DND-41 (cell line): ENCODE data around the gene AMER1.
"Not testable (repeated sequence)": the region's sequence is repeated elsewhere in the genome, so short reads cannot be mapped to it uniquely, and the experiment has no call there.

Source experiments
- ATAC-seq: fragments of 200-7000 bp; cut with Tn5 transposase; 3 replicates; pipeline ENCODE4 v1.9.1; 2021; ENCODE audit warnings: low read depth; ENCODE audit not compliant: insufficient read depth
- DNase-seq: peaks from one replicate; pipeline ENCODE4 v3.0.0-alpha.2; 2020
- H2AFZ ChIP-seq: 2 replicates; pipeline ENCODE4 v1.6.0; 2012; ENCODE audit warnings: low read depth, low read length
- H3K27ac ChIP-seq: 2 replicates; pipeline ENCODE4 v1.5.1; 2012; ENCODE audit warnings: low read length, inconsistent platforms
- H3K27me3 ChIP-seq: fragments of 200-600 bp; sonication (generic); 2 replicates; pipeline ENCODE4 v1.6.0; 2012; ENCODE audit warnings: low read length, mild to moderate bottlenecking, inconsistent platforms; ENCODE audit not compliant: insufficient read depth, poor library complexity
- H3K36me3 ChIP-seq: 2 replicates; pipeline ENCODE4 v1.5.1; 2012; ENCODE audit warnings: low read length, inconsistent platforms; ENCODE audit not compliant: insufficient read depth
- H3K4me1 ChIP-seq: 2 replicates; pipeline ENCODE4 v1.5.1; 2012; ENCODE audit warnings: mild to moderate bottlenecking, low read length; ENCODE audit not compliant: insufficient read depth
- H3K4me2 ChIP-seq: 2 replicates; pipeline ENCODE4 v1.6.0; 2012; ENCODE audit warnings: mild to moderate bottlenecking, moderate library complexity, low read length, inconsistent platforms; ENCODE audit not compliant: insufficient read depth
- H3K4me3 ChIP-seq, 2 experiments: fragments of 200-600 bp in 1 of 2; shearing (Covaris generic) in 1 of 2; 2 replicates each; pipeline ENCODE4 v1.5.1; 2012 to 2016; ENCODE audit warnings: inconsistent platforms in 2 of 2, low read length in 2 of 2, mild to moderate bottlenecking in 2 of 2, low read depth in 1 of 2, moderate library complexity in 1 of 2
- H3K79me2 ChIP-seq: 2 replicates; pipeline ENCODE4 v1.6.0; 2012; ENCODE audit warnings: low read length, inconsistent platforms; ENCODE audit not compliant: insufficient read depth
- H3K9ac ChIP-seq: 2 replicates; pipeline ENCODE4 v1.6.0; 2012; ENCODE audit warnings: low read depth, mild to moderate bottlenecking, inconsistent platforms, low read length, moderate library complexity
- H3K9me3 ChIP-seq: 2 replicates; pipeline ENCODE4 v1.5.1; 2012; ENCODE audit warnings: low read length, moderate library complexity, mild to moderate bottlenecking, inconsistent platforms; ENCODE audit not compliant: insufficient read depth, severe bottlenecking
- H4K20me1 ChIP-seq: 2 replicates; pipeline ENCODE4 v1.6.0; 2012; ENCODE audit warnings: low read length; ENCODE audit not compliant: insufficient read depth
- EZH2 ChIP-seq: IDR thresholded peaks from 3 replicates; pipeline ENCODE4 v1.6.1; 2012; ENCODE audit warnings: borderline replicate concordance, low read depth, mild to moderate bottlenecking, moderate library complexity, low read length, inconsistent platforms; ENCODE audit not compliant: severe bottlenecking
- TF ChIP-seq, protein P1 (sequence below): IDR thresholded peaks from 2 replicates; pipeline ENCODE4 v1.5.1; 2012; ENCODE audit warnings: borderline replicate concordance, low read length, moderate library complexity, mild to moderate bottlenecking; ENCODE audit not compliant: poor library complexity, severe bottlenecking; ENCODE audit errors: extremely low read depth

AMER1 gene

DNA sequence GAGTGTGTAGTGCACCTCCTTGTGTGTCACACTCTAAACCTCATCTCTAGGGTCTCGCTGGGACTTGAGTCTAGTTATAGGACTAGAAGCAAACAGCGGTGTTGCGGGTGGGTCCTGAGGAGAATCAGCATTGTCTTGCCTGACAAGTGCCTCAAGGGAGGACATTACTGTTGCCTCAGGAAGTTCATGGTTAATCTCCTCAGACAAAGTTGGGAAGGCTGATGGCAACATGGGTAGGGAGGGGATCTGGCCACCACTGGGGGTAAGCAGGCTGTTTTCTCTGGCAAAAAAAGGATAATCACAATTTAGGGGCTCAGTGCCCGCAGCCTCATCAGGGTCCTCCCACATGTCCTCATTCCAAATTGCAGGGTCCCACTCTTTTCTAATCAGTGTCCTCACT, 12.5 kb upstream of the AMER1 start:
- Histone ChIP-seq H3K4me2 (no peak overlapping the region), H3K4me3 (no peak overlapping the region), H3K9ac (no peak overlapping the region), H4K20me1 (no peaks in the 10 kb centered on the region), H3K27ac (no peak overlapping the region), H3K36me3 (no peaks in the 10 kb centered on the region), H2AFZ (no peak overlapping the region), H3K4me1 (no peaks in the 10 kb centered on the region), H3K27me3 (no peaks in the 10 kb centered on the region), H3K9me3 (no peaks in the 10 kb centered on the region), H3K79me2 (no peaks in the 10 kb centered on the region)
- DNase-seq = no peak
- ATAC-seq = no peak
- TF ChIP-seq, protein P1, sequence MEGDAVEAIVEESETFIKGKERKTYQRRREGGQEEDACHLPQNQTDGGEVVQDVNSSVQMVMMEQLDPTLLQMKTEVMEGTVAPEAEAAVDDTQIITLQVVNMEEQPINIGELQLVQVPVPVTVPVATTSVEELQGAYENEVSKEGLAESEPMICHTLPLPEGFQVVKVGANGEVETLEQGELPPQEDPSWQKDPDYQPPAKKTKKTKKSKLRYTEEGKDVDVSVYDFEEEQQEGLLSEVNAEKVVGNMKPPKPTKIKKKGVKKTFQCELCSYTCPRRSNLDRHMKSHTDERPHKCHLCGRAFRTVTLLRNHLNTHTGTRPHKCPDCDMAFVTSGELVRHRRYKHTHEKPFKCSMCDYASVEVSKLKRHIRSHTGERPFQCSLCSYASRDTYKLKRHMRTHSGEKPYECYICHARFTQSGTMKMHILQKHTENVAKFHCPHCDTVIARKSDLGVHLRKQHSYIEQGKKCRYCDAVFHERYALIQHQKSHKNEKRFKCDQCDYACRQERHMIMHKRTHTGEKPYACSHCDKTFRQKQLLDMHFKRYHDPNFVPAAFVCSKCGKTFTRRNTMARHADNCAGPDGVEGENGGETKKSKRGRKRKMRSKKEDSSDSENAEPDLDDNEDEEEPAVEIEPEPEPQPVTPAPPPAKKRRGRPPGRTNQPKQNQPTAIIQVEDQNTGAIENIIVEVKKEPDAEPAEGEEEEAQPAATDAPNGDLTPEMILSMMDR = no peak
- TF ChIP-seq EZH2 = no peak

DNA sequence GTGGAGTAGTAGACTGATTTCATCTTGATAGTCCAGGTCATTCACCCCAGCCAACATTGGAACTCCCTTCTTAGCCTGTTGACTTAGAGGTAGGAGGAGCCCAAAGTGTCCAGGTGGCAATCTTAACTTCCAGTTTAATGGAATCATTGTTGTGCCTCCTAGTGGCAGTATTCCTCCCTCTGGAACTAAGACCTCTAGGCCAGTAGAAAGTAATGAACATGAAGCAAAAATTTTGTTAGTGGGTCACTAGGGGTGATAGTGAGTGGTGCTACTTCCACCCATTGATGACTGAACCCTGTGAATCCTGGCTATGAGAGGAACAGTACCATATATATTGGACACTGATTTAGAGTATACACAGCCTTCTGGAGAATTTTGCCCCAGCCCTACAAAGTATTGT, 8.5 kb upstream of the AMER1 start:
- H3K9me3 ChIP-seq, ATAC-seq, H4K20me1 ChIP-seq, H3K27ac ChIP-seq, H3K4me3 ChIP-seq, H3K79me2 ChIP-seq, H3K9ac ChIP-seq, H2AFZ ChIP-seq, H3K36me3 ChIP-seq, H3K4me2 ChIP-seq, H3K4me1 ChIP-seq, H3K27me3 ChIP-seq, DNase-seq: not testable (repeated sequence)

DNA sequence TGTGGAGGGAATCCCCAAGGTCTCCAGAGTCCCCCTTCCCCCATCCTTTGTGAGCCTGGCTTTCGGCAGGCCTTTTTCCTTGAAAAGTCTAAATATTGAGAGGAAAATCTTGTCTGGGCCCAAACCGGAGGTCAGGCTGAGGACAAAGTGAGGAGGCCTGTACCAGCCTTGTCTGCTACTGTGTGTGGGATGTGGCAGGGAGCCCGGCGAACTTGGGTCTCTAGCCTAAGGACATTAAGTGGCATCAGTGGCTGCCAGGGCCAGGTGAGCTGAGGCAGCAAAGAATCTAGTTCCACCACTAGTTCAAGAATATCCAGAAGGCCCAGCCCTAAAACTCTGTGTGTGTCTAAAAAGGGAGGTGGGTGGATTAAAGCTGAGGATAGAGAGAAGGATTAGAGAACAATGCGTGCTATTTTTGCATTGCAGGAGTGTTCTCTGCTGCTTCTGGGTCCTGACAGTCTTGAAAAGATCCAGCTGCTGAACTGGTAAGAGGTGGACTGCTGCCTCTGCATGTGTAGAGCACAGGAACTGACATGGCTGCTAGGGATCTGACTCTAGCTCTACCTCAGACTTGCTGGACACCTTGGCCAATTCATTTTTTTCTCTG, 1.2 kb upstream of the AMER1 start:
- Histone ChIP-seq H4K20me1 (peaks cover 7% of the 10 kb centered on the region), H3K9me3 (no peaks in the 10 kb centered on the region), H3K27me3 (no peaks in the 10 kb centered on the region), H3K4me3 (peak overlapping the region in 1 of 2 experiments; percentile 79; a peak in 2 of 4 replicates), H2AFZ (peak overlapping the region; percentile 80), H3K9ac (peak overlapping the region; percentile 74), H3K79me2 (peaks cover 29% of the 10 kb centered on the region), H3K4me1 (peaks cover 31% of the 10 kb centered on the region), H3K36me3 (no peaks in the 10 kb centered on the region), H3K4me2 (peak overlapping the region; percentile 67), H3K27ac (peak overlapping the region; percentile 78)
- DNase-seq (no peak), ATAC-seq (no peak)
- TF ChIP-seq, protein P1 = no peak
- no peak for TF ChIP-seq EZH2

DNA sequence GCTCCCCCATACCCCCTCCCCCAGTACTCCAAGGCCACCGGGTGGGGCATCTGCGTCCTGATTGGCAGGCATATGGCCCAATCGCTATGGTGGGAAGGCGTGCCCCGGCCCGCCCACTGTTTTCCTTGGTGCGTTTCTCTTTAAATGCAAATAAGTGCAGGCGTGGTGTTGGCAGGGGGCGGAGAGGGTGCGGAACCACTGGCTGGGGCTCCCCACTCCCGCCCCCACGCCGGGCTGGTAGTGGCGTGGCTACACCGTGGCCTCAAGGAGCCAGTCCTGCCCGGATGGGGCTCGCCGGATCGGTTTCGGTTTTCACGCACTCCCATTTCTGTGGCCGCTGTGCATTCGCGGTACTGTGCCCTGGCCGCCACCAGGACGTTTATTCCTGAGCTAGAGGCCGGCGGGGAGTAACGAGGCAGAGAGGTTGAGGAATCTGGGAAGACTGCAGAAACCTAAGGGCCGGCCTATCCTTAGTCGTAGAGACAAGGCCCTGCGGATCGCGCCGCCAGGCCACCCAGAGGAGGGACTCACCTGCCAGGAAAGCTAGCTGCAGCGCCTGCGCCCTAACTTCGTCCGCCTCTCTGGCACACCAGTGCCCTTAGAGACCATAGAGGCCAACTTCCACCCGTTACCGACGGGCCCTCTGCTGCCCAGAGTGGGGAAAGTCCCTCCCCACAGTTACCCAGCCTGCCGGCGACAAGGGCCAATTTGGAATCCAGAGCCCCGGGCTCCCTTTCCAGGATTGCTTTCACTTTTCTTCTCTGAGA, 410 bp upstream of the AMER1 start:
- peak overlapping the region; percentile 80 for H2AFZ ChIP-seq
- no peaks in the 10 kb centered on the region for H3K36me3 ChIP-seq
- ATAC-seq (peak; percentile 85), DNase-seq (peak; percentile 95)
- peaks cover 36% of the 10 kb centered on the region for H3K79me2 ChIP-seq
- peak overlapping the region; percentile 67 for H3K4me2 ChIP-seq
- peaks cover 31% of the 10 kb centered on the region for H3K4me1 ChIP-seq
- no peaks in the 10 kb centered on the region for H3K27me3 ChIP-seq
- H3K27ac ChIP-seq = peak overlapping the region; percentile 78
- H3K9ac ChIP-seq = peak overlapping the region; percentile 74
- H3K9me3 ChIP-seq = no peaks in the 10 kb centered on the region
- peak overlapping the region; percentile 45 to 79; a peak in 3 of 4 replicates for H3K4me3 ChIP-seq
- H4K20me1 ChIP-seq = peaks cover 7% of the 10 kb centered on the region
- TF ChIP-seq EZH2 = no peak
- TF ChIP-seq, protein P1 = peak; percentile 40
